Measurements from ENCODE around the gene TOM1L2.

- TF ChIP-seq FOXK2 (IDR thresholded peaks at IDR 0.05) (no peak), LEF1 (IDR thresholded peaks at IDR 0.05; ENCODE audit: borderline replicate concordance) (no peak), TARDBP (IDR thresholded peaks at IDR 0.05) (no peak), CTBP1 (IDR thresholded peaks at IDR 0.05; ENCODE audit: borderline replicate concordance) (no peak), SP1 (IDR thresholded peaks at IDR 0.05) (no peak), ELF4 (IDR thresholded peaks at IDR 0.05) (no peak), FOXM1 (IDR thresholded peaks at IDR 0.05; ENCODE audit: borderline replicate concordance) (no peak), SUZ12 (IDR thresholded peaks at IDR 0.05) (no peak), FOXA1 (IDR thresholded peaks at IDR 0.05) (no peak), BHLHE40 (IDR thresholded peaks at IDR 0.05; ENCODE audit: borderline replicate concordance) (no peak), ZNF384 (IDR thresholded peaks at IDR 0.05) (no peak), HDGF (IDR thresholded peaks at IDR 0.05; ENCODE audit: borderline replicate concordance) (no peak), NFRKB (IDR thresholded peaks at IDR 0.05) (no peak)
- TF ChIP-seq, protein P1, sequence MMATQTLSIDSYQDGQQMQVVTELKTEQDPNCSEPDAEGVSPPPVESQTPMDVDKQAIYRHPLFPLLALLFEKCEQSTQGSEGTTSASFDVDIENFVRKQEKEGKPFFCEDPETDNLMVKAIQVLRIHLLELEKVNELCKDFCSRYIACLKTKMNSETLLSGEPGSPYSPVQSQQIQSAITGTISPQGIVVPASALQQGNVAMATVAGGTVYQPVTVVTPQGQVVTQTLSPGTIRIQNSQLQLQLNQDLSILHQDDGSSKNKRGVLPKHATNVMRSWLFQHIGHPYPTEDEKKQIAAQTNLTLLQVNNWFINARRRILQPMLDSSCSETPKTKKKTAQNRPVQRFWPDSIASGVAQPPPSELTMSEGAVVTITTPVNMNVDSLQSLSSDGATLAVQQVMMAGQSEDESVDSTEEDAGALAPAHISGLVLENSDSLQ (IDR thresholded peaks at IDR 0.05) = no peak
Observed at GRCh38 chr17:17892731-17893130, 79.5 kb downstream of the TOM1L2 start.
